GM12878 (cell line): ENCODE measurements around the gene RNF115. TPM values are rescaled to one million over a fixed set of nuclear protein-coding genes. Genes with fewer than 3 reads are reported as not detected.

Experiments
- ATAC-seq: fragments of 200-7000 bp; cut with Tn5 transposase; 3 replicates; pipeline ENCODE4 v1.9.1; 2020; ENCODE audit warnings: mild to moderate bottlenecking, moderate library complexity
- BruUV-seq: library from RNA; stranded (reverse); fragments of 400-500 nt; replicated peaks from 2 replicates; lab custom pipeline; 2021; lab: Mats Ljungman, UMichigan
- CTCF ChIA-PET: fragments of 300-600 bp; sonication (Branson Sonifier 250); formaldehyde crosslinking; extraction: SDS; loops from one replicate; lab custom pipeline; 2021; ENCODE audit warnings: inconsistent platforms; lab: Yijun Ruan, JAX
- POLR2A ChIA-PET: fragments of 350-600 bp; formaldehyde crosslinking; extraction: SDS; loops from one replicate; lab custom pipeline; 2021; ENCODE audit warnings: inconsistent platforms; lab: Charles Lee
- RAD21 ChIA-PET: fragments of 300-600 bp; sonication (Branson Sonifier 250); formaldehyde crosslinking; loops from one replicate; lab custom pipeline; 2023; ENCODE audit warnings: antibody characterized with exemption; ENCODE audit not compliant: unreplicated experiment; lab: Charles Lee
- SMC1A ChIA-PET: fragments of 300-600 bp; sonication (Branson Sonifier 250); formaldehyde crosslinking; loops from one replicate; lab custom pipeline; 2023; ENCODE audit not compliant: unreplicated experiment, uncharacterized antibody; lab: Charles Lee
- DNase-seq: peaks from one replicate; pipeline ENCODE4 v3.0.0-alpha.2; 2011; ENCODE audit warnings: low read depth, low spot score
- FAIRE-seq: peaks from 3 replicates; lab custom pipeline; 2011; peaks lifted over from hg19 to GRCh38; lab: Jason Lieb, UNC
- H2AFZ ChIP-seq: 2 replicates; pipeline ENCODE4 v1.6.0; 2011; ENCODE audit warnings: low read depth, low read length, control low read depth; ENCODE audit not compliant: control insufficient read depth
- H3K27ac ChIP-seq: 2 replicates; pipeline ENCODE4 v1.5.1; 2011; ENCODE audit warnings: control low read depth; ENCODE audit not compliant: control insufficient read depth, insufficient read depth
- H3K27me3 ChIP-seq, 2 experiments: replicated peaks in 1 of 2; 2 replicates each; pipeline versions ENCODE4 v1.6.0 to v1.6.1; 2011; ENCODE audit warnings: low read length in 1 of 2; ENCODE audit not compliant: control insufficient read depth in 2 of 2, insufficient read depth in 2 of 2
- H3K36me3 ChIP-seq, 2 experiments: 2 replicates each; pipeline ENCODE4 v1.5.1; 2011; ENCODE audit warnings: low read length in 1 of 2; ENCODE audit not compliant: control insufficient read depth in 2 of 2, insufficient read depth in 2 of 2
- H3K4me1 ChIP-seq: 2 replicates; pipeline ENCODE4 v1.6.1; 2011; ENCODE audit warnings: mild to moderate bottlenecking, low read length, moderate library complexity, mixed read lengths; ENCODE audit not compliant: control insufficient read depth, insufficient read depth
- H3K4me2 ChIP-seq: 2 replicates; pipeline ENCODE4 v1.6.0; 2011; ENCODE audit warnings: control low read depth; ENCODE audit not compliant: control insufficient read depth, insufficient read depth
- H3K4me3 ChIP-seq: fragments of 200-600 bp; sonication (generic); 2 replicates; pipeline ENCODE4 v1.5.1; 2016
- H3K79me2 ChIP-seq: 2 replicates; pipeline ENCODE4 v1.6.0; 2011; ENCODE audit warnings: low read length; ENCODE audit not compliant: control insufficient read depth, insufficient read depth
- H3K9ac ChIP-seq: 2 replicates; pipeline ENCODE4 v1.8.0; 2011; ENCODE audit warnings: low read length, control low read depth, mixed read lengths; ENCODE audit not compliant: control insufficient read depth, insufficient read depth
- H3K9me3 ChIP-seq: replicated peaks from 3 replicates; pipeline ENCODE4 v1.5.1; 2011; ENCODE audit warnings: mild to moderate bottlenecking, low read length; ENCODE audit not compliant: control insufficient read depth, insufficient read depth
- H4K20me1 ChIP-seq: 2 replicates; pipeline ENCODE4 v1.6.0; 2011; ENCODE audit not compliant: control insufficient read depth, insufficient read depth
- ASH2L ChIP-seq: fragments of 300-600, 200-600 bp; sonication (generic); IDR thresholded peaks from 2 replicates; pipeline ENCODE4 v1.6.1; 2017; ENCODE audit warnings: low read depth, mild to moderate bottlenecking, borderline replicate concordance
- ATF3 ChIP-seq: IDR thresholded peaks from 2 replicates; pipeline ENCODE4 v1.6.1; 2011; ENCODE audit warnings: low read depth, mild to moderate bottlenecking, low read length, moderate library complexity, borderline replicate concordance; ENCODE audit errors: extremely low read depth
- BCL3 ChIP-seq: IDR thresholded peaks from 2 replicates; pipeline ENCODE4 v1.6.1; 2011; ENCODE audit warnings: borderline replicate concordance, low read depth, mild to moderate bottlenecking, moderate library complexity, low read length; ENCODE audit not compliant: insufficient read depth, poor library complexity, severe bottlenecking
- BMI1 ChIP-seq: fragments of 450-650 bp; IDR thresholded peaks from 2 replicates; pipeline ENCODE4 v1.6.1; 2016; ENCODE audit warnings: mild to moderate bottlenecking, moderate library complexity, borderline replicate concordance
- ELK1 ChIP-seq: IDR thresholded peaks from 2 replicates; pipeline ENCODE4 v1.6.1; 2012; ENCODE audit warnings: low read depth, low read length, improper control_type of control experiment
- FOS ChIP-seq: IDR thresholded peaks from 3 replicates; pipeline ENCODE4 v1.6.1; 2011; ENCODE audit warnings: borderline replicate concordance; ENCODE audit not compliant: insufficient read length; ENCODE audit errors: extremely low read depth
- FOXM1 ChIP-seq: IDR thresholded peaks from 2 replicates; pipeline ENCODE4 v1.6.1; 2012; ENCODE audit warnings: low read depth, mild to moderate bottlenecking, inconsistent platforms, low read length, moderate library complexity
- HDGF ChIP-seq: fragments of 450-650 bp; IDR thresholded peaks from 2 replicates; pipeline ENCODE4 v1.6.1; 2016; ENCODE audit warnings: antibody characterized with exemption
- IRF5 ChIP-seq: fragments of 450-650 bp; IDR thresholded peaks from 2 replicates; pipeline ENCODE4 v1.6.1; 2017; ENCODE audit warnings: borderline replicate concordance
- MTA2 ChIP-seq: fragments of 450-650 bp; IDR thresholded peaks from 2 replicates; pipeline ENCODE4 v1.6.1; 2016; ENCODE audit warnings: low read depth, mild to moderate bottlenecking, moderate library complexity
- MTA3 ChIP-seq: IDR thresholded peaks from 2 replicates; pipeline ENCODE4 v1.6.1; 2012; ENCODE audit warnings: low read length, inconsistent platforms, borderline replicate concordance
- MYB ChIP-seq: fragments of 150-350 bp; IDR thresholded peaks from 2 replicates; pipeline ENCODE4 v1.6.1; 2014; ENCODE audit warnings: mild to moderate bottlenecking, low read depth, low read length, borderline replicate concordance
- NKRF ChIP-seq: fragments of 450-650 bp; conservative IDR thresholded peaks from 2 replicates; pipeline ENCODE4 v1.6.1; 2017; ENCODE audit warnings: mild to moderate bottlenecking, moderate library complexity
- POLR2A ChIP-seq: IDR thresholded peaks from 2 replicates; pipeline ENCODE4 v1.6.1; 2011; ENCODE audit warnings: low read depth, mild to moderate bottlenecking, low read length
- POLR2AphosphoS5 ChIP-seq: IDR thresholded peaks from 2 replicates; pipeline ENCODE4 v1.6.1; 2011; ENCODE audit warnings: mild to moderate bottlenecking, low read length, inconsistent platforms
- SIX5 ChIP-seq: IDR thresholded peaks from 2 replicates; pipeline ENCODE4 v1.6.1; 2011; ENCODE audit warnings: mild to moderate bottlenecking, low read depth, low read length, moderate library complexity; ENCODE audit not compliant: severe bottlenecking
- SMARCA5 ChIP-seq: fragments of 450-650 bp; IDR thresholded peaks from 2 replicates; pipeline ENCODE4 v1.6.1; 2017; ENCODE audit warnings: mild to moderate bottlenecking
- YBX1 ChIP-seq: fragments of 450-650 bp; IDR thresholded peaks from 2 replicates; pipeline ENCODE4 v1.6.1; 2016; ENCODE audit warnings: antibody characterized with exemption
- WGBS: methylation state at CpG from one replicate; pipeline ENCODE4 v1.1.6; 2016; ENCODE audit warnings: low lambda C conversion rate; ENCODE audit not compliant: insufficient replicate concordance, insufficient coverage; ENCODE audit errors: missing lambda C conversion rate; 5-methylcytosine and 5-hydroxymethylcytosine counted together
- in situ Hi-C: fragments of 300-500 bp; cut with MboI; formaldehyde crosslinking; loops from 9 replicates; pipeline ENCODE4 v1.14.3; 2018; ENCODE audit warnings: mixed read lengths
- intact Hi-C: fragments of 100-400 bp; cut with micrococcal nuclease; formaldehyde crosslinking; loops from one replicate; pipeline ENCODE4 v1.14.2; 2022; ENCODE audit not compliant: unreplicated experiment
- polyA plus RNA-seq, 11 experiments: library from polyadenylated mRNA; depleted of rRNA in 4 of 11; unstranded in 6 of 11; stranded (reverse) in 5 of 11; fragments of >200 nt; fragmentation: Nextera tagmentation in 4 of 11; fragmentation: Illumina TruSeq in 1 of 11; extraction: Ambion mirVana in 4 of 11; extraction: Trizol in 1 of 11; gene quantifications; 1 replicate in 1 of 11; 2 replicates in 10 of 11; pipeline versions ENCODE4 v1.2.1 to v1.2.3, GENCODE V29; 2011 to 2016; ENCODE audit warnings: inconsistent platforms in 2 of 11, missing spikeins in 2 of 11, low read depth in 1 of 11
- total RNA-seq, 4 experiments: library from RNA; depleted of rRNA in 3 of 4; stranded (reverse); fragments of >200 nt in 3 of 4; fragmentation: Illumina TruSeq in 1 of 4; extraction: Trizol in 1 of 4; gene quantifications; 2 replicates each; pipeline versions ENCODE4 v1.2.1 to v1.2.3, GENCODE V29; 2013 to 2021

Gene RNF115
- total and polyA plus RNA-seq, 10 of the 15 experiments (the other 5 are each of a cell fraction or from before 2014, with no cell fraction given), result 3.4 to 22.0 (median 12.9) TPM

GRCh38 chr1:145796753-145797152 is 27.1 kb downstream of the RNF115 start:
- H2AFZ ChIP-seq, result no peak overlapping the region
- no peak overlapping the region for H3K27ac ChIP-seq
- ATAC-seq, result no peak
- H3K4me3 ChIP-seq, result no peak overlapping the region
- no peaks in the 10 kb centered on the region for H4K20me1 ChIP-seq
- BruUV-seq, result no TSS peak
- WGBS, result 91% methylated on average over 1 of the region's 1 CpG
- no peak overlapping the region for H3K9ac ChIP-seq
- H3K9me3 ChIP-seq, result peaks cover 10% of the 10 kb centered on the region
- ChIA-PET RAD21 (no interaction called here), POLR2A (no interaction called here), CTCF (interaction anchor here (1.1 to 1.5 kb wide), 2 partner anchors 9 to 11 kb away, joined by 4 to 5 read pairs; no protein-coding TSS in a partner anchor), SMC1A (interaction anchor here (2.5 kb wide), 1 partner anchor 11 kb away, joined by 10 read pairs; no protein-coding TSS in a partner anchor)
- peak; percentile 7 for FAIRE-seq
- no peaks in the 10 kb centered on the region for H3K27me3 ChIP-seq
- H3K4me2 ChIP-seq, result no peak overlapping the region
- no peak for DNase-seq
- in situ Hi-C loops, result no loop called here
- no peak for TF ChIP-seq MTA3
- TF ChIP-seq SMARCA5, result no peak
- no peak for TF ChIP-seq MYB
- TF ChIP-seq IRF5, result no peak
- no peak for TF ChIP-seq BCL3
- TF ChIP-seq NKRF, result no peak
- no peak for TF ChIP-seq HDGF
- TF ChIP-seq POLR2A, result no peak
- TF ChIP-seq BMI1, result no peak
- no peak for TF ChIP-seq SIX5
- no peak for TF ChIP-seq ASH2L
- TF ChIP-seq FOS, result no peak
- TF ChIP-seq ELK1, result no peak
- TF ChIP-seq FOXM1, result no peak
- no peak for TF ChIP-seq ATF3
- TF ChIP-seq POLR2AphosphoS5, result no peak
- no peak for TF ChIP-seq YBX1
- TF ChIP-seq MTA2, result no peak
- H3K36me3 ChIP-seq, result no peaks in the 10 kb centered on the region; a peak in 1 of 4 replicates
- intact Hi-C loops, result no loop called here
- H3K79me2 ChIP-seq, result peaks cover 3% of the 10 kb centered on the region
- H3K4me1 ChIP-seq, result peaks cover 4% of the 10 kb centered on the region
